Cardiac fibroblast (primary cell): ENCODE results near the gene TP53AIP1.

Experiments used
- DNase-seq, 2 donors: peaks; one replicate each; pipeline versions ENCODE4 v3.0.0 to v3.0.0-alpha.2; 2010; ENCODE audit warnings: low read depth in 2 of 2
- H3K4me3 ChIP-seq, 2 donors: replicated peaks in 1 of 2; 1 replicate in 1 of 2; 2 replicates in 1 of 2; pipeline ENCODE4 v1.5.1; 2011; ENCODE audit warnings: low read depth in 2 of 2, low read length in 2 of 2, mild to moderate bottlenecking in 2 of 2, moderate library complexity in 1 of 2
- CTCF ChIP-seq: IDR thresholded peaks from one replicate; pipeline ENCODE4 v1.5.1; 2011; ENCODE audit warnings: low read depth, mild to moderate bottlenecking, low read length, inconsistent platforms

TP53AIP1 gene

GRCh38 chr11:128910576-128910975 is 32.1 kb downstream of the TP53AIP1 start:
- DNase-seq, result no peak
- no peak for TF ChIP-seq CTCF

GRCh38 chr11:128909438-128910125 is 33.1 kb downstream of the TP53AIP1 start:
- no peak overlapping the region for H3K4me3 ChIP-seq
- no peak for TF ChIP-seq CTCF
- no peak for DNase-seq

More at GRCh38 chr11:128910576-128910975, 32.1 kb downstream of the TP53AIP1 start:
- no peak overlapping the region for H3K4me3 ChIP-seq

GRCh38 chr11:128908391-128909246 is 34.1 kb downstream of the TP53AIP1 start:
- no peak overlapping the region for H3K4me3 ChIP-seq
- peak; percentile 67 to 81 for DNase-seq
- no peak for TF ChIP-seq CTCF

- H3K4me3 ChIP-seq, result no peak overlapping the region
- no peak for DNase-seq
- TF ChIP-seq CTCF, result no peak
Observed at GRCh38 chr11:128907585-128907984, 35.1 kb downstream of the TP53AIP1 start.

GRCh38 chr11:128906185-128907050 is 36.3 kb downstream of the TP53AIP1 start:
- TF ChIP-seq CTCF, result no peak
- H3K4me3 ChIP-seq, result no peak overlapping the region

GRCh38 chr11:128905345-128906184 is 37.1 kb downstream of the TP53AIP1 start:
- peak overlapping the region; percentile 55 to 57 for H3K4me3 ChIP-seq
- peak; percentile 48 for TF ChIP-seq CTCF
- peak; percentile 37 to 40 for DNase-seq

More at GRCh38 chr11:128906185-128907050, 36.3 kb downstream of the TP53AIP1 start:
- no peak for DNase-seq
